Right ventricle myocardium superior (tissue), 1 donor: ENCODE data around the gene C2orf69. TPM values are rescaled to one million over a fixed set of nuclear protein-coding genes. Genes with fewer than 3 reads are reported as not detected.

Source experiments
- ATAC-seq: fragments of 200-7000 bp; cut with Tn5 transposase; one replicate; pipeline ENCODE4 v1.9.1; 2020; ENCODE audit warnings: mild to moderate bottlenecking; ENCODE audit not compliant: poor library complexity
- DNase-seq: peaks from one replicate; pipeline ENCODE4 v3.0.0-alpha.2; 2020
- intact Hi-C: fragments of 100-400 bp; cut with DNase I; formaldehyde crosslinking; loops from one replicate; pipeline ENCODE4 v1.11.2; 2022
- total RNA-seq: library from RNA; stranded (reverse); fragmentation: NEBNext Ultra II Directional; extraction: Animal tissue kit (Norgen Biotek cat#: 25700); gene quantifications from one replicate; pipeline ENCODE4 v1.2.1, GENCODE V29; 2021
- donor health status: DM: no; HTN: yes; CAD: no; lungs with severe emphysema.

C2orf69 gene
- total RNA-seq, 1 donor from 2014 or later, result 7.0 TPM

- intact Hi-C loops, result no loop called here
- ATAC-seq (peak; percentile 56), DNase-seq (no peak)
Measured at GRCh38 chr2:199955007-199955338, 43.9 kb downstream of the C2orf69 start.

- DNase-seq, result peak; percentile 88
- ATAC-seq, result peak; percentile 97
- intact Hi-C loops, result no loop called here
Measured at GRCh38 chr2:199955339-199956061, 44.4 kb downstream of the C2orf69 start, which contains the start of the genes MAIP1 and TYW5. TSS of gene MAIP1 (plus strand) at chr2:199955582. CDS start at chr2:199955799, 217 bp downstream. TSS of gene TYW5 (minus strand) at chr2:199955491. CDS start at chr2:199955470, 21 bp downstream.

GRCh38 chr2:199956062-199956380, 44.9 kb downstream of the C2orf69 start:
- no peak for ATAC-seq
- DNase-seq, result no peak
- intact Hi-C loops, result no loop called here

- intact Hi-C loops, result no loop called here
- ATAC-seq (no peak), DNase-seq (no peak)
Measured at GRCh38 chr2:199958014-199958413, 46.9 kb downstream of the C2orf69 start.

GRCh38 chr2:199962203-199962602, 51.1 kb downstream of the C2orf69 start:
- no peak for ATAC-seq
- intact Hi-C loops, result no loop called here
- no peak for DNase-seq

- intact Hi-C loops, result no loop called here
- ATAC-seq (no peak), DNase-seq (no peak)
Measured at GRCh38 chr2:199966405-199966804, 55.3 kb downstream of the C2orf69 start.

GRCh38 chr2:199966976-199967375, 55.9 kb downstream of the C2orf69 start:
- ATAC-seq (no peak), DNase-seq (no peak)
- intact Hi-C loops, result no loop called here

GRCh38 chr2:199968126-199968525, 57.0 kb downstream of the C2orf69 start:
- intact Hi-C loops, result no loop called here

GRCh38 chr2:199972088-199972626, 61.1 kb downstream of the C2orf69 start:
- DNase-seq (no peak), ATAC-seq (no peak)
- intact Hi-C loops, result loop anchor here (10.0 kb wide), 1 partner anchor 733 kb away; no protein-coding TSS in a partner anchor

More at GRCh38 chr2:199968126-199968525, 57.0 kb downstream of the C2orf69 start:
- DNase-seq, result no peak
- ATAC-seq, result no peak

- DNase-seq (no peak), ATAC-seq (peak; percentile 41)
- intact Hi-C loops, result loop anchor here (10.0 kb wide), 1 partner anchor 731 kb away; no protein-coding TSS in a partner anchor
Measured at GRCh38 chr2:199973703-199974102, 62.6 kb downstream of the C2orf69 start.

- no peak for DNase-seq
- no peak for ATAC-seq
- intact Hi-C loops, result loop anchor here (10.0 kb wide), 1 partner anchor 729 kb away; no protein-coding TSS in a partner anchor
Measured at GRCh38 chr2:199975273-199975895, 64.3 kb downstream of the C2orf69 start.

Other genes starting within 250 kb of the C2orf69 start
- gene FTCDNL1, start 60.1 kb upstream of the C2orf69 start, total RNA-seq, result 3.3 TPM
- gene TYW5, start 44.2 kb downstream of the C2orf69 start, total RNA-seq, result 2.7 TPM
- 28.2 TPM for gene MAIP1, start 44.3 kb downstream of the C2orf69 start, total RNA-seq